ENCODE measurements around the gene C2orf49. TPM values are rescaled to one million over a fixed set of nuclear protein-coding genes. Genes with fewer than 3 reads are reported as not detected.

The C2orf49 gene
- total and polyA plus RNA-seq, 9 donors: 12.6 to 32.5 (median 20.3) TPM

- intact Hi-C loops (cut with DNase I): no loop called here
- peak overlapping the region; percentile 6 to 98 for H3K27ac ChIP-seq
- H3K4me1 ChIP-seq (ENCODE audit: insufficient read depth): peaks cover 42% of the 10 kb centered on the region
- H3K27me3 ChIP-seq: no peaks in the 10 kb centered on the region
- no peaks in the 10 kb centered on the region for H3K9me3 ChIP-seq
- no peaks in the 10 kb centered on the region for H3K36me3 ChIP-seq
- peak in 1 of 5 donors; percentile 50 for DNase-seq
- no peak overlapping the region for H3K4me3 ChIP-seq
- WGBS, 3 donors: 3 to 7% (median 3%) methylated on average over 8 of the region's 8 CpGs
- TF ChIP-seq CTCF (IDR thresholded peaks at IDR 0.05) (no peak), POLR2A (IDR thresholded peaks at IDR 0.05) (no peak), EP300 (IDR thresholded peaks at IDR 0.05) (no peak)
Measured at GRCh38 chr2:105388971-105389381, 51.6 kb downstream of the C2orf49 start.

- no peak for DNase-seq
- H3K36me3 ChIP-seq: no peaks in the 10 kb centered on the region
- TF ChIP-seq POLR2A (IDR thresholded peaks at IDR 0.05) (no peak), CTCF (IDR thresholded peaks at IDR 0.05) (no peak), EP300 (IDR thresholded peaks at IDR 0.05) (no peak)
- H3K9me3 ChIP-seq: no peaks in the 10 kb centered on the region
- no peaks in the 10 kb centered on the region for H3K27me3 ChIP-seq
- no peak overlapping the region for H3K4me3 ChIP-seq
- peak overlapping the region; percentile 6 to 98 for H3K27ac ChIP-seq
- intact Hi-C loops (cut with DNase I): loop anchor here in 1 of 4 donors (10.0 kb wide), 1 partner anchor 104 kb away; no protein-coding TSS in a partner anchor
- H3K4me1 ChIP-seq (ENCODE audit: insufficient read depth): peaks cover 36% of the 10 kb centered on the region
Measured at GRCh38 chr2:105390454-105390853, 53.1 kb downstream of the C2orf49 start.

- intact Hi-C loops (cut with DNase I): loop anchor here in 1 of 4 donors (10.0 kb wide), 1 partner anchor 104 kb away; no protein-coding TSS in a partner anchor
- no peak for TF ChIP-seq EP300 (IDR thresholded peaks at IDR 0.05)
- TF ChIP-seq CTCF (IDR thresholded peaks at IDR 0.05): no peak
- no peak for TF ChIP-seq POLR2A (IDR thresholded peaks at IDR 0.05)
- Histone ChIP-seq H3K9me3 (no peaks in the 10 kb centered on the region), H3K4me3 (no peak overlapping the region), H3K36me3 (no peaks in the 10 kb centered on the region), H3K27me3 (no peaks in the 10 kb centered on the region), H3K27ac (peak overlapping the region; percentile 86 to 98), H3K4me1 (ENCODE audit: insufficient read depth) (peaks cover 30% of the 10 kb centered on the region)
- peak in 2 of 5 donors; percentile 14 to 44 for DNase-seq
- 58 to 72% (median 63%) methylated on average over 5 of the region's 5 CpGs for WGBS, 3 donors
Measured at GRCh38 chr2:105391058-105391627, 53.8 kb downstream of the C2orf49 start.

- no peak overlapping the region for H3K4me3 ChIP-seq
- WGBS, 3 donors: 38 to 51% (median 46%) methylated on average over 9 of the region's 9 CpGs
- peak overlapping the region; percentile 86 to 98 for H3K27ac ChIP-seq
- peak in 2 of 5 donors; percentile 12 to 30 for DNase-seq
- H3K27me3 ChIP-seq: no peaks in the 10 kb centered on the region
- TF ChIP-seq CTCF (IDR thresholded peaks at IDR 0.05) (no peak), EP300 (IDR thresholded peaks at IDR 0.05) (no peak), POLR2A (IDR thresholded peaks at IDR 0.05) (no peak)
- H3K36me3 ChIP-seq: no peaks in the 10 kb centered on the region
- intact Hi-C loops (cut with DNase I): loop anchor here in 1 of 4 donors (10.0 kb wide), 1 partner anchor 103 kb away; no protein-coding TSS in a partner anchor
- peaks cover 27% of the 10 kb centered on the region for H3K4me1 ChIP-seq (ENCODE audit: insufficient read depth)
- H3K9me3 ChIP-seq: no peaks in the 10 kb centered on the region
Measured at GRCh38 chr2:105391763-105392662, 54.7 kb downstream of the C2orf49 start.
